NCI-H2196 (cell line): ENCODE data around the gene GRIK4.

Source experiments
- DNase-seq: peaks from one replicate; lab custom pipeline; 2025; ENCODE audit not compliant: unreplicated experiment; lab: John Stamatoyannopoulos, UW

The GRIK4 gene

GRCh38 chr11:120510406-120511115 lies 987 bp upstream of the GRIK4 start:
- DNase-seq = no peak

DNA sequence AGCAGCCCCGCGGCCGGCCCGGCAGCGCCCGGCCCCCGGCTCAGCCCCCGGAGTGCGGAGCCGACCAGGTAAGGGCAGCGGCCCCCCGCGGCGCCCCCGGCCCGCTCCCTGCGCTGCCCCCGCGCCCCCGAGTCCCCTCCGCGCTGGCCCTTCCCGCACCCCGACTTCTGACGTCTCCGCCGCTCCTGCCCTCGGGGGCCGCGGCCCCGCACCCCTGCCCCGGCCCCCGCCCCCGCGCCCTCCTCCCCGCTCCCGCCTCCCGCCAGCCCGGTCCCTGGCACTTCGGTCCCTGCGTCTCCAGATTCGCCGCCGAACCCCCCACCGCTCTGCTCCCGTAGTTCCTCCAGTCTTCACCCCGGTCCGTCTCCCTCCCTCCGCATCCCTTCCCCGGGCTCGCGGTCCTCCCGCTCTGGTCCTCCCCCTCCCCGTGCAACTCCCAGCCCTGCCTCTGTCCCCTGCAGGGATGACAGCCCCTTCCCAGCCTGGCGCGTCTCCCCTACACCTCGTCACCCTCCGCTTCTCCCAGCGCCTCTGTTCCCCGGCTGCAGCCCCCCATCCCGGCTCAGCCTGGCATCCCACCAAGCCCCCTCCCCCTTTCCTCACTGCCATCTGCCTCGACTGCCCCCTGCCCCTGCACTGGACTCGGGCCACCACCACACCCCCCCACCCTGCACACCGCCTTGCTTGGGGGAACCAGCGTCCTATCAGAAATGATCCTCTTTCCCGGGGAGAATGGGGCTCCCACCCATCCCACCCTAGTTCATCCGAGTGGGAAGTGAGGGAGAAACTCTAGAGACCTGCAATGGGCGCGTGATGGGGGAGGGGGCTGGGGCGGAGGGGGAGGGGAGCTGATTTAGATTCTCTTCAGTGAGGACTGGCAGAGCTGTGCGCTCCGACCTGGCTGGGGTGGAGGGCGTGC lies 531 bp downstream of the GRIK4 start:
- DNase-seq = no peak

- DNase-seq = no peak
These were observed 1.3 kb downstream of the GRIK4 start for GRCh38 chr11:120512739-120513435.

DNA sequence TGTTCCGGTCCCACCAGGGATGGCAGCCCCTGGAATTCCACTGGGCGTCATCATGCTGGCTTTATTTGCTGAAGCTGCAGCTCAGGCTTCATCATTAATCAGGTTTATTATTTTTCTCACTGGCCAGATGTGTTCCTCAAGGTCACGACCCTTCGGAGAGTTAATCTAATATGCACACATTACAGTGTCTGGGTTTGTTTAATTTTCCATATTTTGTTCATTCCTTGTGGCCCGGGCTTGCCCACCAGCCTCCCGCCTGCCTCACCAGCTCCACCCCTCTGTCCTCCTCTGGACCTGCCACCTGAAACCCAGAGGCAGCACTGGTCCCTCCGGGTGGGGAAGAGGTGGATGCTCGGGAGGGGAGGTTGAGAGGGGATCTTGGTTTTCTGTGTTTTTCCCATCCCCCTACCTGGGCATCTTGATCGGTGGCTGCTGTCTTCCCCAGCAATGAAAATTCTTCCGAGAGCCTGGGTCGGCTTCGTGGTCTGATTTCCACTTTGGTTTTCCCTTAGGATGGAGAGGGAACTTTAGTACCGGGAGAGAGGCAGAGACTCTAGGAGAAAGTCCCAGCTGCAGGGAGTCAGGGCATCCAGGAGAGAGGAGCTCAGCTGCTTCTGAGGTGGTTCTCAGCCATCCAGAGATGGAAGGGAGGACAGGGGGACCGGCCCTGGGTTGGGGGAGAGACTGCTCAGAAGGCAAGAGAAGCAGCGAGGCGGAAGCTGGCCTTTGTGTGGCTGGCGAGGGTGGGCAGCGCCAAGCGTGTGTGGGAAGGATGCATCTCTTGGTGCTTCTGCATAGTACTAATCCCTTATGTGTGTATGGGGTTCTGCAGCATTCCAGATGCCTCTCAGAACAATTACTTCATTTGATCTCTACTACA lies 2.1 kb downstream of the GRIK4 start:
- DNase-seq = no peak

DNA sequence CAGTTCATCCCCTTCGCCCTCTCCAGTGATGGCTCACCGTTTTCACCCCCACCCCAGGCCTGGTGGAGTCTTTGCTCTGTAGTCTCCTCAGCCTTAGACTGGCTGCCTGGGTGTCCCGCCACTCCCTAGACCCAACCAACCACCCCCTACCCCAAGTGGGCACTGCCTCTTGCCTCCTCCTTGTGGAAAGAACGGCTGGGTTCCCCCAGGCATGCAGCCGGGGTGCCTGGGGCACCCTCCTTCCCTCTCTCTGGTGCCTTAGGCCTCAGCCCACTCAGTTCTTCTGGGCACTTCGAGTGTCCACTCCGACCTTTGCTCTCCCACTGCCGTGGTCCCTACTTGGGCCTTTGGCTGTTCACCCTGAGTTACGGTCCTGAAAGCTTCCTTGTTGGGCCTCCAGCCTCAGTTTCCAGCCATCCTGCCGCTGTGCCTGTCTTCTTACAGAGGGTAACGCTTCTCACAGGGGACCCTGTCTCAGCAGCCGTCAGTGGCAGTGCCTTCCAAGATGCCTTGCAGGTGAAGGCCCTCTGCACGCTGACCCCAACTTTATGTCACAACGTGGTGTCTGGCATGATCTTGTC lies 3.1 kb downstream of the GRIK4 start:
- DNase-seq = no peak

- no peak for DNase-seq
These were observed 3.7 kb downstream of the GRIK4 start for GRCh38 chr11:120515186-120515723.

DNA sequence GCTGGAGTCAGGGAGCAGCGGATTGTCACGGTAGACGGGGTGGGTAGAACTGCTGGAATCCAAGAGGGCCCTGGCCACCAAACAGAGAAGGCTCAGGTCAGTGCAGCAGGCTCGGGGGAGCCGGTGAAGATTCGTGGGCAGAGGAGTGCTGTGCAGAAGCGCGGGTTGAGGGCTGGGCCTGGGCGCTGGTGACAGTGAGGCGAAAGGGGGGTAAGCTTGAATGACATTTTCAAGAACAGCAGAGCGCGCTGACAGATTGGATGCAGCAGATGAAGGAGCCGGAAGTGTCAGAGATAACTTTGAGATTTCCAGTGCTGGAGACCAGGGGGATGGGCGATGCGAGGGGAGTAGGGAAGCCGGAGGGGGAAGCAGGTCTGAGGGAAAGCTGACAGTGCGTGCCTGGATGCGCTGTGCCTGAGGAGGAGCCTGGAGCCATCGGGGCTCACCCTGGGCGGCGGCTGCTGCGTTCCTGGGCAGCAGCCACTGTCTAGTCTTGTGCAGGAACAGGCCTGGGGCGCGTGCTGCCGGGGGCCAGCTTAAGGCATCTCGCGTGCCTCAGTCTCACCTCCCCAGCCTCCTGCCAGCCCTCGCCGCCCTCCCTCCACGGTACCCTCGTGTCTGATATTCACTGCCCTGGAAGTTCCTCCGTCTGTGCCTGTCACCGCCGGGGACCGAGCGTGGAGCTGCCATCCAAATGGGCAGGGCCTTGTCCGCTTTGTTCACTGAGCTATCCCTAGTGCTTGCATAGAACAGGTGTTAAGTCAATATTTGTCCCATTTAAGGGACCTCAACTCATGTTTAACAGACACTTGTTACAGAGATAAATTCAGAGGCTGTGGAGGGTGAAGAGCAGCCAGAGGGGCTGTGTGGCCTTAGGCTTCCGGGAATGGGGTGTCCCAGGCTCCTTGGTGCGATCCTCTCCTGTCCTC lies 5.2 kb downstream of the GRIK4 start:
- DNase-seq = no peak

- DNase-seq = no peak
These were observed 5.8 kb downstream of the GRIK4 start for GRCh38 chr11:120517390-120517761.

GRCh38 chr11:120517801-120518291 lies 6.3 kb downstream of the GRIK4 start:
- DNase-seq = no peak

GRCh38 chr11:120518356-120518755 lies 6.8 kb downstream of the GRIK4 start:
- DNase-seq = no peak

DNA sequence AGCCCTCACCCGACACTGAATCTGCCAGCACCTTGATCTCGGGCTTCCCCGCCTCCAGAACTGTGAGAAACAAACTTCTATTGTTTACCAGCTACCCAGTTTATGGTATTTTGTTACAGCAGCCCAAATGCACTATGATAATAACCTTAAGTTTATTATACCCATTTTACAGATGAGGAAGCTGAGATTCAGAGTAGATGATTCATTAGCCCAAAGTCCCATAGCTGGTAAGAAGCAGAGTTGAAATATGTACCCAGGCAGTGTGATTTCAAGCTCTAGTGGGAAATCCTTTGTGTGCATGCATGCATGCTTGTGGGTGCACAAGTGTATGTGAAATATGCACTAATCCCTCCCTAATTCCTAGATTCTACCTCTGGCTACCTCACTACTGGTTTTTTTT lies 7.9 kb downstream of the GRIK4 start:
- no peak for DNase-seq

DNA sequence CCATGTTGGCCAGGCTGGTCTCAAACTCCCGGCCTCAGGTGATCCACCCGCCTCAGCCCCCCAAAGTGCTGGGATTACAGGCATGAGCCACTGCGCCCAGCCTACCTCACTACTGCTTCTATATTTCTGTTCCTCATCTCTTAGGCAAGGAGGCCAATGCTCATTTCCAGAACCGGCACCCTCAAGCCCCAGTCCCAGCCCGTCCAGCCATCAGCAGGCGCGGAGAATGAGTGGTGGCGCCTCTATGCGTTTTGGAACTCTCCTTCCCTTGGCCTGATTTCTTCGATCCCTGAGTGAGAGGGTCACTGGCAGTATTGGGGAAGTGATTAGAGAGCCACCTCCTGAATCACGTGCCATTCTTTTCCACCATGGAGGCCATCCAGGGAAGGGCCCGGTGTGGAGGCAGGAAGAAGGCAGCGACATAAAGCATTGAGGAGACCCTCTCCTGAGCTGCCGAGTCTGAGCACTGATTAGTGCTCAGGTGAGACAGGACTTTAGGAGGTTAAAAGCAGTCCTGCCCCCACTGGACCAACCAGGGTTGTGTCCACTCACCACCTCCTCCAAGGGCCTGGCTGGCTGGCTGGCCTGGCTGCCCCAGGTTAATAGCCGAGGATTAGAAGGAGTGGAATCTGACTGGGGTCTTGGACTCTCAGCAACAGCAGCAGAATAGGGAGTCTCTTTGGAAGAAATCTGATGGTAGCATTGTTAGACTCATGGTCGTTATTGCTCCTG lies 8.7 kb downstream of the GRIK4 start:
- DNase-seq = no peak

GRCh38 chr11:120521176-120521575 lies 9.6 kb downstream of the GRIK4 start:
- DNase-seq = no peak

GRCh38 chr11:120522021-120522420 lies 10.5 kb downstream of the GRIK4 start:
- DNase-seq = no peak

- DNase-seq = no peak
These were observed 11.2 kb downstream of the GRIK4 start for GRCh38 chr11:120522736-120523135.

- DNase-seq = peak; percentile 17
These were observed 11.6 kb downstream of the GRIK4 start for GRCh38 chr11:120523196-120523595.

- no peak for DNase-seq
These were observed 13.1 kb downstream of the GRIK4 start for GRCh38 chr11:120524536-120525085.
